Heart right ventricle (tissue), 16 donors: Measurements from ENCODE around the gene DGLUCY. TPM values are rescaled to one million over a fixed set of nuclear protein-coding genes. Genes with fewer than 3 reads are reported as not detected.

Experiments used
- ATAC-seq, 8 donors: fragments of 200-7000 bp; cut with Tn5 transposase; one replicate each; pipeline ENCODE4 v1.9.1; 2020; ENCODE audit warnings: mild to moderate bottlenecking in 8 of 8, moderate library complexity in 8 of 8, moderate number of reproducible peaks in 1 of 8
- DNase-seq, 2 donors: peaks; one replicate each; pipeline ENCODE4 v3.0.0-alpha.2; 2020
- H3K27ac ChIP-seq, 10 donors: fragments of 200-600 bp; sonication (generic) in 2 of 10; one replicate each; pipeline versions ENCODE4 v1.5.0 to v1.8.0; 2020 to 2022; ENCODE audit warnings: mild to moderate bottlenecking in 3 of 10
- H3K27me3 ChIP-seq, 7 donors: fragments of 200-600 bp; one replicate each; pipeline ENCODE4 v1.8.0; 2021 to 2022; ENCODE audit warnings: mild to moderate bottlenecking in 2 of 7
- H3K36me3 ChIP-seq, 9 donors: fragments of 200-600 bp; sonication (generic) in 1 of 9; one replicate each; pipeline versions ENCODE4 v1.5.0 to v1.8.0; 2020 to 2022; ENCODE audit warnings: mild to moderate bottlenecking in 2 of 9
- H3K4me1 ChIP-seq, 9 donors: fragments of 200-600 bp; sonication (generic) in 1 of 9; one replicate each; pipeline versions ENCODE4 v1.5.0 to v1.8.0; 2020 to 2022; ENCODE audit warnings: mild to moderate bottlenecking in 4 of 9
- H3K4me3 ChIP-seq, 10 donors: fragments of 200-600 bp; sonication (generic) in 2 of 10; one replicate each; pipeline versions ENCODE4 v1.5.0 to v1.8.0; 2020 to 2022; ENCODE audit warnings: mild to moderate bottlenecking in 7 of 10, moderate library complexity in 2 of 10
- H3K9me3 ChIP-seq, 11 donors: fragments of 200-600 bp in 10 of 11; sonication (generic) in 2 of 11; one replicate each; pipeline versions ENCODE4 v1.5.0 to v1.8.0; 2013 to 2022; ENCODE audit warnings: mild to moderate bottlenecking in 2 of 11, control low read depth in 1 of 11, moderate library complexity in 1 of 11
- WGBS, 2 donors: extraction: QIAGEN DNeasy Blood & Tissue Kit; methylation state at CpG; one replicate each; pipeline ENCODE4 v1.1.7; 2013; ENCODE audit warnings: inconsistent platforms in 1 of 2; 5-methylcytosine and 5-hydroxymethylcytosine counted together
- intact Hi-C, 10 donors: fragments of 100-400 bp; cut with DNase I; formaldehyde crosslinking; loops; one replicate each; pipeline versions ENCODE4 v1.11.1 to v1.14.2; 2022
- polyA plus RNA-seq, 2 donors: library from polyadenylated mRNA; stranded (reverse); fragments of 200-250 nt; gene quantifications; one replicate each; pipeline ENCODE4 v1.2.3, GENCODE V29; 2013
- total RNA-seq, 10 donors: library from RNA; stranded (reverse); fragmentation: NEBNext Ultra II Directional in 3 of 10; extraction: Animal tissue kit (Norgen Biotek cat#: 25700) in 3 of 10; gene quantifications; one replicate each; pipeline versions ENCODE4 v1.2.1 to v1.2.4, GENCODE V29; 2021 to 2023
- TF ChIP-seq, protein P1 (sequence below), 9 donors: fragments of 200-600 bp; sonication (generic) in 2 of 9; IDR thresholded peaks; one replicate each; pipeline versions ENCODE4 v1.5.0 to v1.8.0; 2021 to 2022; ENCODE audit warnings: antibody characterized with exemption in 9 of 9, mild to moderate bottlenecking in 5 of 9, moderate library complexity in 1 of 9
- donor health status: Arrhythmogenic right ventricular cardiomyopathy.
- donor health status: ischemic (EF 13 %, LVEDD 7.1; RV severe dilation, severe dysfunction).
- donor health status: healthy with polysubstance abuse.
- donor health status: DM: no; HTN: yes; CAD: no.
- donor health status: DM: no; HTN: no; CAD: no.
- donor health status: ischemic (EF 25% LVEDD 6.9; RV normal size, moderate dysfunction).
- donor health status: ischemic (EF 25% LVEDD 5.7; RV mildly dilated, moderate dysfunction).
- donor health status: healthy.
- donor health status: DM: yes; HTN: yes; CAD: no.
- donor health status: Ischemic cardiomyopathy.
- donor health status: ischemic (EF 35%, LVEDD 5.7; RV mildly dilated, moderate dysfunction).
- donor health status: nonischemic (EF 11% LVEDD 7.7; RV severe dilation, severe dysfunction).
- donor health status: DM: yes; HTN: yes; CAD: no.
- donor health status: PGD.
- donor health status: ischemic (EF 29% LVEDD 5.4; RV normal size, mild dysfunction).
- donor health status: nonischemic (EF 23%, LVEDD 6.1; RV moderate dilation, normal function).

The DGLUCY gene
- total and polyA plus RNA-seq, 12 donors = 43.5 to 270 (median 201) TPM

DNA sequence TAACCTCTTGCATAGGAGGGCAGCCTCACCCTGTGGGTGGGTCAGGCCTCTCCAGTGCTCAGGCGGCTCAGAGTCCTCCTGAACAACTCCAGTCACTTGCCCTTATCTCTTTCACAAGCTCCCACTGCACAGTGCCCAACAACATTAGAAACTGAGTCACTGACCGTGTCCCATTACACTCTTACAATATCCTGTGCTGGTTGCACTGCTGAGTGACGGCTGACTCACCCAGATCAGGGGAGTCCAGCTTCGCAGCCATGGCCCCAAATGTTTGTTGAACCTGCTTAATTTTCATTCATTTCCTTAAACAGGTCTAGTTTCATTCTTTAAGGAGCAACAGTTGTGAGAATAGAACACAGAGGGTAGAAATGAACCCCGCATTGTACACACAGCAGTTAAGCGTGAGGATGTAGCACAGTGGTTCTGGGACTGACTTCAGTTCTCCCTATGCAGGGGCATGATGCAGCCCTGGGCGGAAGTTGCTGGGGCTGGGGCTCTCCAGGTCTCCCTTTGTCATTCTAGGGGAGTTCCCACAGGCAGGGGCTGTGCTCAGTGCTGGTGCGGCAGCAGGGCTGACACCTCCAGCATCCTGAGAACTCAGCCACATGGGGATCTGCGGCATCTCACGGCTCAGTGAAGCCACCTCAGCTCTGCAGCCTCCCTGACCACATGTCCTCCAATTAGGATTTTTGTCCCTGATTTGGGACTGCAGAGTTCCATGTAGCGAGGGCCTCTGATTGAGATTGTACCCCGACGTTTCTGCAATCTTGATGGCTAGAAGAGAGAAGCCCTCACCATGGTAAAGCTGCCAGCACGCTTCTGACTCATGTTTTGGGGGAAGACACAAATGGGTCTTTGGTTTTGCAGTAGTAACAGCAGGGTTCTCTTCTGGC lies 114.5 kb downstream of the DGLUCY start:
- Histone ChIP-seq H3K27ac (peak overlapping the region in 1 of 10 donors; percentile 87), H3K4me1 (peaks cover 0 to 76% (median 3%) of the 10 kb centered on the region in 9 donors), H3K27me3 (no peaks in the 10 kb centered on the region), H3K9me3 (peaks cover 0 to 18% (median 6%) of the 10 kb centered on the region in 11 donors), H3K36me3 (peaks cover 0 to 74% (median 7%) of the 10 kb centered on the region in 9 donors), H3K4me3 (no peak overlapping the region)
- WGBS, 2 donors = 90 to 91% methylated on average over 14 of the region's 14 CpGs
- intact Hi-C loops = no loop called here
- TF ChIP-seq, protein P1, sequence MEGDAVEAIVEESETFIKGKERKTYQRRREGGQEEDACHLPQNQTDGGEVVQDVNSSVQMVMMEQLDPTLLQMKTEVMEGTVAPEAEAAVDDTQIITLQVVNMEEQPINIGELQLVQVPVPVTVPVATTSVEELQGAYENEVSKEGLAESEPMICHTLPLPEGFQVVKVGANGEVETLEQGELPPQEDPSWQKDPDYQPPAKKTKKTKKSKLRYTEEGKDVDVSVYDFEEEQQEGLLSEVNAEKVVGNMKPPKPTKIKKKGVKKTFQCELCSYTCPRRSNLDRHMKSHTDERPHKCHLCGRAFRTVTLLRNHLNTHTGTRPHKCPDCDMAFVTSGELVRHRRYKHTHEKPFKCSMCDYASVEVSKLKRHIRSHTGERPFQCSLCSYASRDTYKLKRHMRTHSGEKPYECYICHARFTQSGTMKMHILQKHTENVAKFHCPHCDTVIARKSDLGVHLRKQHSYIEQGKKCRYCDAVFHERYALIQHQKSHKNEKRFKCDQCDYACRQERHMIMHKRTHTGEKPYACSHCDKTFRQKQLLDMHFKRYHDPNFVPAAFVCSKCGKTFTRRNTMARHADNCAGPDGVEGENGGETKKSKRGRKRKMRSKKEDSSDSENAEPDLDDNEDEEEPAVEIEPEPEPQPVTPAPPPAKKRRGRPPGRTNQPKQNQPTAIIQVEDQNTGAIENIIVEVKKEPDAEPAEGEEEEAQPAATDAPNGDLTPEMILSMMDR (IDR thresholded peaks at IDR 0.05) = no peak
- DNase-seq (no peak), ATAC-seq (no peak)

GRCh38 chr14:91229005-91229382 lies 115.1 kb downstream of the DGLUCY start:
- WGBS, 2 donors = 100% methylated on average over 1 of the region's 1 CpG
- Histone ChIP-seq H3K4me1 (peaks cover 0 to 70% (median 0%) of the 10 kb centered on the region in 9 donors), H3K4me3 (no peak overlapping the region), H3K36me3 (peaks cover 0 to 72% (median 7%) of the 10 kb centered on the region in 9 donors), H3K27ac (peak overlapping the region in 1 of 10 donors; percentile 87), H3K27me3 (no peaks in the 10 kb centered on the region), H3K9me3 (peaks cover 0 to 18% (median 6%) of the 10 kb centered on the region in 11 donors)
- intact Hi-C loops = no loop called here
- TF ChIP-seq, protein P1 (IDR thresholded peaks at IDR 0.05) = no peak
- DNase-seq (no peak), ATAC-seq (no peak)

DNA sequence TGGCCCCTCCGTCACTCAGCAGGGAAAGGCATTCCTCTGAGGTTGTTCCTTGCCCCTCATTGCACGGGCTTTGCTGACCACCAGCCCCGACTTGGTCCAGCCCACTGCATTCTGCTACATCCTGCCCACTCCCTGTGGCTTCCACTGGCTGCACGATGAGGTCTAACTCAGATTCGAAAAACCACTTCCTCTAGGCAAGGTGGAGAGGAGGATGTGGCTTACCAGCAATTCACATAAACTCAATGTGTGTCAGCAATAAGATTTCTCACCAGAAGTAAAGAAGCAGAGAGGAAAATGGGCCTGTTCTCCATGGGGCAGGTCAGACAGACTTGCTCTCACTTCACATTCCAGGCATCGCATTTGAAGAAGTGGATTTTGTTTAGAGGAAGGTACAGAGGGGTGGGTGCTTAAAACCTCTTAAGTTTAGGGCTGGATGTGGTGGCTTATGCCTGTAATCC lies 115.9 kb downstream of the DGLUCY start:
- Histone ChIP-seq H3K9me3 (peaks cover 0 to 18% (median 6%) of the 10 kb centered on the region in 11 donors), H3K27me3 (no peaks in the 10 kb centered on the region), H3K4me3 (no peak overlapping the region), H3K27ac (peak overlapping the region in 1 of 10 donors; percentile 87), H3K4me1 (peaks cover 0 to 69% (median 0%) of the 10 kb centered on the region in 9 donors), H3K36me3 (peaks cover 0 to 65% (median 4%) of the 10 kb centered on the region in 9 donors)
- 80 to 86% methylated on average over 6 of the region's 6 CpGs for WGBS, 2 donors
- intact Hi-C loops = no loop called here
- DNase-seq = no peak
- ATAC-seq = peak in 1 of 8 donors; percentile 15
- TF ChIP-seq, protein P1 (IDR thresholded peaks at IDR 0.05) = no peak

- 95 to 99% methylated on average over 4 of the region's 4 CpGs for WGBS, 2 donors
- H3K36me3 ChIP-seq = peaks cover 0 to 58% (median 0%) of the 10 kb centered on the region in 9 donors
- no peak overlapping the region for H3K4me3 ChIP-seq
- TF ChIP-seq, protein P1 (IDR thresholded peaks at IDR 0.05) = no peak
- intact Hi-C loops = no loop called here
- ATAC-seq (no peak), DNase-seq (no peak)
- peak overlapping the region in 1 of 10 donors; percentile 87 for H3K27ac ChIP-seq
- H3K4me1 ChIP-seq = peaks cover 0 to 69% (median 0%) of the 10 kb centered on the region in 9 donors
- peaks cover 0 to 18% (median 6%) of the 10 kb centered on the region in 11 donors for H3K9me3 ChIP-seq
- H3K27me3 ChIP-seq = no peaks in the 10 kb centered on the region
These were observed 116.6 kb downstream of the DGLUCY start for GRCh38 chr14:91230397-91231035.
